Skeletal muscle satellite cell (primary cell): ENCODE measurements around the gene MATK.

Experiments used
- H3K27me3 ChIP-seq: 2 replicates; pipeline ENCODE4 v1.7.0; 2013; ENCODE audit warnings: low read length; ENCODE audit not compliant: control insufficient read depth, insufficient read depth
- H3K36me3 ChIP-seq: 2 replicates; pipeline ENCODE4 v1.7.0; 2013; ENCODE audit warnings: mild to moderate bottlenecking, control low read depth, low read length; ENCODE audit not compliant: insufficient read depth
- H3K4me1 ChIP-seq: 2 replicates; pipeline ENCODE4 v1.7.0; 2013; ENCODE audit warnings: low read length; ENCODE audit not compliant: control insufficient read depth, insufficient read depth
- H3K4me2 ChIP-seq: 2 replicates; pipeline ENCODE4 v1.7.0; 2013; ENCODE audit warnings: mild to moderate bottlenecking, low read length
- H3K4me3 ChIP-seq: 2 replicates; pipeline ENCODE4 v1.7.0; 2013; ENCODE audit warnings: low read length
- H3K9ac ChIP-seq: 2 replicates; pipeline ENCODE4 v1.7.0; 2013; ENCODE audit warnings: mild to moderate bottlenecking, low read depth, low read length, moderate library complexity
- H3K9me3 ChIP-seq: replicated peaks from 2 replicates; pipeline ENCODE4 v1.7.0; 2013; ENCODE audit warnings: mild to moderate bottlenecking, control low read depth, low read length

MATK gene

DNA sequence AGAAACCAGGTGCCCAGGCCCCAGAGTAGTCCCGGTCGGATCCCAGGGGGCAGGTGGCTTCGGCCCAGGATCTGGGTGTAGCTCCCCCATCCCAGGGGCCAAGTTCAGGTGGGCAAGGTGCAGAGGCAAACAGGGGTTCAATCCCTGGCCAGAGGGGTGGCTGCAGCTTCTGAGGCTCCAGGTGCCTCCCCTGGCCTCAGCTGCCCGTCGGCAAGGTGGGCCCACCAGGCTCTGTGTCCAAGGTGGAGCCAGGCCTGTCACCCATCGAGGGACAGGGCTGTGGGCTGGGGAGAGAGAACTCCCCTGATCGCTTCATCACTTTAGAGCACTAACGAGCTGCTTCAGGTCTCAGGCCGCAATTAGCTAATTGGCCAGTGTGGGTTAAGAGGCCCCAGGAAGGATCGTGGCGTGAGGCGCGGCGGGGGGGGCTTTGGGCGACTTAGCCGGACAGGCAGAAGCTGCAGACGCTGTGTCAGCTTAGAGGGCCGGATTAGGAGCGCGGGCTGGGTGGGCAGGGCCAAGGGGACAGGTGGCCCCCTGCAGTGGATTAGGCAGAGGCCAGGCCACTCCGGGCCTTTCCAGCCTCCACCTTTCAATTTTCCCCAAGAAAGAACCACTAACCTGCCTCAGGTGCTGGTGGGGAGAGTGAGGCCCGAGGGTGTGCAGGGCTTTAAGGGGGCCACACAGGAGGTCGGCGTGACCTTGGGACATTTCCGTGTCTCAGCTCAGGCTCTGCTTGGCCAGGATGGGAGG lies 11.4 kb downstream of the MATK start:
- Histone ChIP-seq H3K4me3 (no peak overlapping the region), H3K36me3 (no peaks in the 10 kb centered on the region), H3K9me3 (no peaks in the 10 kb centered on the region), H3K4me2 (no peak overlapping the region), H3K27me3 (peaks cover 11% of the 10 kb centered on the region), H3K4me1 (no peaks in the 10 kb centered on the region), H3K9ac (no peak overlapping the region)

DNA sequence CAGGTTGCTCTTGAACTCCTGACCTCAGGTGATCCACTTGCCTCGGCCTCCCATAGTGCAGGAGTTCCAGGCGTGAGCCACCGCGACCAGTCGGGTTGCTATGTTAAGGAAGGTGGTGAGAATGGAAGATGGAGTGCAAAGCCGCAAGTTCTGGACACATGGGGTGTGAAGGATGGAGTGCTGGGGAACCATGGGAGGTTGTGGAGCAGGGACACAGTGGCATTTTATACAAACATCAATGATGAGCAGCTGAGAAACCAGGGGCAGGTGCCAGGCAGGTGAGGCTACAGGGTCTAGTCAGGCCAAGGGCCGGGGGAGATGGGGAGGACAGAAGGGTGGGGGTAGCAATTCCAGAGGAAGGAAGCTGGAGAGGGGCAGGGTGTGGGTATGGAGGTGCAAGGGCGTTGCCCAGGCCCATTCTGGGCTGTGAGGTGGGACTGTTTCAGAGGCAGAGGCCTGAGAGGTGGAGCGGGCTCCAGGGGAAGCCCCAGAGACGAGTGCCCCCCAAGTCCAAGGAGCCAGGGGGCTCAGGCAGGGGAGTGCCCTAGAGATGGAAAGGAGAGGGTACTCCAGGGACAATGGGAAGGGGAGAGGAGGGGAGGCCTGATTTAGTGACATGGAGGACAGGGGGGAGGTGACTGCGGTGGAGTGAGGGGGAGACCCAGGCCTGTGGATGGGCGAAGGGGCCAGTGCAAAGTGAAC lies 12.2 kb downstream of the MATK start:
- H3K4me3 ChIP-seq, result no peak overlapping the region
- no peaks in the 10 kb centered on the region for H3K9me3 ChIP-seq
- no peak overlapping the region for H3K9ac ChIP-seq
- no peaks in the 10 kb centered on the region for H3K36me3 ChIP-seq
- H3K27me3 ChIP-seq, result peaks cover 11% of the 10 kb centered on the region
- H3K4me1 ChIP-seq, result no peaks in the 10 kb centered on the region
- no peak overlapping the region for H3K4me2 ChIP-seq

DNA sequence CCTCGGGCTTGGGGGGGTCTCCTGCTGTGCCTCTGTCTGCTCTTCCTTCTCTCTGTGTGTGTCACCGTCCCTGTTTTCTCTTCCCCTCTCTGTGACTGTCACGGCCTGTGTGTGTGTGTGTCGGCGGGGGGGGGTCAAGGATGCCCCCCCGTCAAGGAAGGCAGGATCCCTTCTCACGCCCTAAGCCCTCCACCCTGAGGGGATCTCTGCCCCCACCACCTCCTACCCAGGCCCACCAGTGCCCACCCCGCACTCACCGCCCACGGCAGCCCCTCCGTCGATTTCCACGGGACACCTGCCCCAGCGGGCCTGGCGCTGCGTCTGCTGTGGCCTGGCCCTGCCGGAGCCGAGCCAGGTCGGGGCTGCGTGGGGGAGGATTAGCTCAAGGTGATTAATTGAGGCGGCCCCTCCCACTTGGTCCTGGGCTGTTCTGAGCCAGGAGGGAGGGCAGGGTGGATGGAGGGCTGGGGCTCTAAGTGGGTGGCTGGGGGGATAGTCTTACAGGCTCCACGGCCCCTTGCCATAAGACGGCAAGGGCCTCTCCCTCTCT lies 14.2 kb downstream of the MATK start, which contains the start of gene RAX2:
Gene RAX2, minus strand, starts transcription at position 323 of the 550 bp plus-strand sequence. CDS start 486 bp downstream, outside the sequence.
- Histone ChIP-seq H3K4me3 (no peak within 1 kb of the TSS), H3K4me2 (no peak within 1 kb of the TSS), H3K9me3 (no peaks in the 10 kb centered on the region), H3K4me1 (no peaks in the 10 kb centered on the region), H3K27me3 (peaks cover 11% of the 10 kb centered on the region), H3K36me3 (peaks cover 9% of the 10 kb centered on the region), H3K9ac (no peak within 1 kb of the TSS)

DNA sequence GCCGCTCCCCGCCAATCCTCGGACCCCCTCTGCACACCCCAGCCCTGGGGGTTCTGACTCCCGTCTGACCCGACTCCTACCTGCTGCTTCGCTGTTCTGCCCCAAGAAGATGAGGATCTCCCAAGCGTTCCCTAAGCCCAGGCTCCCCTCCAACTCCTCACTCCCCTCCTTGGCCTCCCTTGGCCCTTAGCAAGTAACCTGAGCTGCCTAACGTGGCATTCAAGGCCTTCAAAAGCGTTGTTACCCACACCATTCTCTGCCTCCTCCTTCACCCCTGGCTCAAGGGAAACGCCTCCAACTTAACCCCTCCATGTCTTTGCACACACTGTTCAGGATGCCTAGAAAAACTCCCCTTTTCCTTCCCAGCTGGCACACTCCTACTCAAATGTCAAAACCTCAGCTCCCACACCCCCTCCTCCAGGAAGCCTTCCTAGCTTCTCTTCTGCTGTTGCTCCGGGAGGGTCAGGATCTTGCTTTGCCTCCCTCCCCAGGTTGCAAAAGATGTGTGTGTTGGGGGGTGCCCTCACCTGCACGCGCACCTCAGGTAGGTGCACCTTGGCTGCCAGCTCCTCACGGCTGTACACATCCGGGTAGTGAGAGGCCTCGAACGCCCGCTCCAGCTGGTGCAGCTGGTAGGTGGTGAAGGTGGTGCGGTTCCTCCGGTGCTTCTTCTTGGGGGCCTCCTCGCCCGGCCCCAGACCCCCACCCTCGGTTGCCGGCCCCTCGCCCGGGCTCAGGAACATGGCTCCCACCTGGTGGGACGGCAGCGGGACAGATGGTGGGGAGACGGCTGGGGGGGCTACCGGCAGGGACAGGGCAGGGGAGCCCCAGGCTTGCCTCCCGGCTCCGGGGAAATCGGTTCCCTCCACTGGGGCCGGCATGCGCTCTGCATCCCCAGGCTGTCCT lies 14.9 kb downstream of the MATK start:
- Histone ChIP-seq H3K4me1 (no peaks in the 10 kb centered on the region), H3K9ac (no peak overlapping the region), H3K27me3 (peaks cover 11% of the 10 kb centered on the region), H3K9me3 (no peaks in the 10 kb centered on the region), H3K4me3 (no peak overlapping the region), H3K4me2 (no peak overlapping the region), H3K36me3 (peaks cover 16% of the 10 kb centered on the region)

DNA sequence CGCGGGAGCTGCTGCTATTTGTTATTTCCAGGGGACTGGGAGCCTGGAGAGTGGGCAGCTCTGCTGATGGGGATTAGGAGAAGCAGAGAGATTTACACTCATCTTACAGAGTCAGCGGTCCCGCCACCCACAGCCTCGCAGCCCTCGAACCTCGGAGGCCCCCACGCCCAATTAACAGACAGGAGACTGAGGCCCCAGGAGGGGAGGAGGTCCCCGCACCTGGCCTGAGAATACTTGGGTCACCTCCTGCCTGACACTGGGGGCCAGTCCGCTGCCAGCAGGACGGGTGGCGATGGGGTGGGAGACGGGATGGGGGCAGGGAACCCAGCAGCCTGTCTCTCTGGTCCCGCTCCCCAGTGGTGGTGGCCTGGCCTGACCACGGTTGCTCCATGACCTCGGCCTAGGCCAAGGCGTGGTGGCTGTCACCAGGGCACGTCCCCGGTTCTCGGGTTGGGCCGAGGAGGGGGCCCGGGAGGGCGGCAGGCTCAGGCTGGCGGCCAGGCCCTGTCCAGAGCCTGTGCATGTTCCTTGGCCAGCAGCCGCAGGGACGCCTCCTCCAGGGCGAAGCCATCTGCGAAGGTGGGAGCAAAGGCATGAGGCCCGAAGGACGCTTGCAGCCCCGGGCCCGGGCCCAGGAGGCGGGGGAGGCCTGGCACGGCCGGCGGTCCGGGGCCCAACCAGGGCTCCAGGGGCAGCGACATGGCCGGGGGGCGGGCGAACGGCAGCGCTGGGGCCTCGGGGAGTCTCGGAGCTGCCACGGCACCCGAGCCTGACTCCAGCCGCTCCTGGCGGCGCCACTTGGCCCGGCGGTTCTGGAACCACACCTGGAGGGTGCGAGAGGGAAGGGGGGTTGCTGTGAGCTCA lies 15.8 kb downstream of the MATK start:
- peaks cover 11% of the 10 kb centered on the region for H3K27me3 ChIP-seq
- H3K4me3 ChIP-seq, result no peak overlapping the region
- H3K9me3 ChIP-seq, result no peaks in the 10 kb centered on the region
- H3K4me2 ChIP-seq, result no peak overlapping the region
- H3K4me1 ChIP-seq, result no peaks in the 10 kb centered on the region
- no peak overlapping the region for H3K9ac ChIP-seq
- peaks cover 17% of the 10 kb centered on the region for H3K36me3 ChIP-seq

DNA sequence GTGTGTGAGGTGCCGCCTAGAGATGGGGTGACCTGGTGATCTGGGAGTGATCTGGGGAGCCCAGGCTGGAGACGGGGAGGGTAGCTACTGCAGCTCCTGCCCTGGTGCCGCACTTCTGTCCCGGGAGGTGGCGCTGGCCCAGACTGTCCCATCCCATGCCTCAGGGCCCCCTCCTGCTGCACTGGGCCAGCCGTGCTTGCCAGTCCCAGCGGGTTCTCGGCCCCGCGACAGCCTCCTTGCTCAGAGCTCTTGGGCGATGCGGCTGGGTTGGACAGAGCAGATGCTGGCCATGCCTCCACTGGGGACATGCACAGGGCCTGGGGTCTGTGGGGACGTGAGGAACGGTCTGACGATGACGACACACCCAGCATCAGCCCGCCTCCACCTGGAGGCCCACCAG lies 16.7 kb downstream of the MATK start:
- Histone ChIP-seq H3K9ac (no peak overlapping the region), H3K4me3 (no peak overlapping the region), H3K36me3 (peaks cover 22% of the 10 kb centered on the region), H3K27me3 (peaks cover 8% of the 10 kb centered on the region), H3K9me3 (no peaks in the 10 kb centered on the region), H3K4me2 (no peak overlapping the region), H3K4me1 (no peaks in the 10 kb centered on the region)

DNA sequence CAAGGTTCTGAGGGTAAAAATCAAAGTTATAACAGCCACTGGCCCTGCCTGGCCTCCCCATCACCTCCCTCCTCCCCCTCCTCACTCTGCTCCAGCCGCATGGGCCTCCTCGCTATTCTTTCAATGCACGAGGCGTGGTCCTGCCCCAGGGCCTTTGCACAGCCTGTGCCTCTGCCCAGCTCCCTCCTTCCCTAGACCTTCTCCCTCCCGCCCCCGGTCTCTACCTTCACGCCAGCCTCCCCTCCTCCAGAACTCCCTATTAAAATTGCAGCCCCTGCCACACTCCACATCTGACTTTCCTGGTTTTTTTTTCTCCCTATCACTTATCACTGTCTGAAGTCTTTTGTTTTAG lies 17.5 kb downstream of the MATK start:
- H3K9ac ChIP-seq, result no peak overlapping the region
- H3K36me3 ChIP-seq, result peaks cover 22% of the 10 kb centered on the region
- H3K9me3 ChIP-seq, result no peaks in the 10 kb centered on the region
- H3K4me1 ChIP-seq, result no peaks in the 10 kb centered on the region
- peaks cover under 1% of the 10 kb centered on the region for H3K27me3 ChIP-seq
- no peak overlapping the region for H3K4me2 ChIP-seq
- H3K4me3 ChIP-seq, result no peak overlapping the region

DNA sequence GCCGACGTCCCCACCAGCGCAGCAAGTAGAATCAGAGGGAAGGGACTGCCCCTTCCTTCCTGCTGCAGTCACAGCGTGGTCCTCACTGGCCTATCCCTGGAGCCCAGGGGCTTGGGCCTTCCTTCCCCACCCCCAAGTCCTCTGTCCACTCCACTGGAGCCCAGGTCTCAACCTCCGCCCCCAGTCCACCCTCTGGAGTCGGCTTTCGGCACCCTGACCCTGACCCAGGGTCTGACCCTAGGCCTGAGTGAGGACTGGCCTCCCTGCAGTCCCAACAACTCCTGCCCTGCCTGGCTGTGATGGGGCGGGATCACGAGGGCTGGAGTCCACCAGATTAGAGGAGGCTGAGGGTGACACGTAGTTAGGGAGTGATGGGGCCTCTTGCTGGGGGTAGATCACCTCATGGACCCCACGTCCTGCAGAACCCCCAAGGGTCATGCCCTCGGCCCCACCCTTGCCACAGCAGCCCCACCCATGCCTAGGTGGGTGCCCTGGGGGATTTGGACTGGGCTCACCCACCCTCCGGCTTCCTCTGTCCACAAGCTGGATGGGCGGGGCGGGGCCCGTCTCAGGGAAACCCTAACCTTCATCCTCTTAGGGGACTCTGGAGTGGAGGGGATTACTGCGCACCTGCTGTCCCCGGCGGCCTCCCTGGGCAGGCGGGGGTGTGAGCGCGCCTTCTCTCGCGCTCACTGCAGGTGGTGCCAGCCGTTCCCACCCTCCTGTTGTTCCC lies 18.0 kb downstream of the MATK start:
- Histone ChIP-seq H3K9me3 (no peaks in the 10 kb centered on the region), H3K4me2 (no peak overlapping the region), H3K36me3 (peaks cover 22% of the 10 kb centered on the region), H3K4me1 (peaks cover 4% of the 10 kb centered on the region), H3K4me3 (no peak overlapping the region), H3K27me3 (no peaks in the 10 kb centered on the region), H3K9ac (no peak overlapping the region)

DNA sequence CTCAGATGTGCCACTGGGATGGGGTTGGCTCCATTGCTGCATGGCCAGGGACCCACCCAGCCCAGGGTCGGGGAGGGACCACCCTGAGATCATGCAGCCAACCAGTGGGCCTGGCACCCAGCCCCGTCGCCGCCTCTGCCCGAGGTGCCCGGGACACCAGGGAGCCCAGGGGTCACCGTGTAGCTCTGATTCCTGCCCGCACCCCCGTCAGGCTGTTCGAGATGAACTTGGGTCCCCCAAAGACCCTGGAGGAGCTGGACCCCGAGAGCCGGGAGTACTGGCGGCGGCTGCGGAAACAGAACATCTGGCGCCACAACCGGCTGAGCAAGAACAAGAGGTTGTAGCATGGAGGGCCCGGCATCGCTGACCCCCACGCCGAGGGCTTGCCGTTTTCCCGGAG lies 19.1 kb downstream of the MATK start:
- peaks cover 22% of the 10 kb centered on the region for H3K36me3 ChIP-seq
- no peaks in the 10 kb centered on the region for H3K27me3 ChIP-seq
- H3K9ac ChIP-seq, result no peak overlapping the region
- H3K4me1 ChIP-seq, result peaks cover 6% of the 10 kb centered on the region
- H3K4me2 ChIP-seq, result no peak overlapping the region
- H3K9me3 ChIP-seq, result no peaks in the 10 kb centered on the region
- H3K4me3 ChIP-seq, result no peak overlapping the region

DNA sequence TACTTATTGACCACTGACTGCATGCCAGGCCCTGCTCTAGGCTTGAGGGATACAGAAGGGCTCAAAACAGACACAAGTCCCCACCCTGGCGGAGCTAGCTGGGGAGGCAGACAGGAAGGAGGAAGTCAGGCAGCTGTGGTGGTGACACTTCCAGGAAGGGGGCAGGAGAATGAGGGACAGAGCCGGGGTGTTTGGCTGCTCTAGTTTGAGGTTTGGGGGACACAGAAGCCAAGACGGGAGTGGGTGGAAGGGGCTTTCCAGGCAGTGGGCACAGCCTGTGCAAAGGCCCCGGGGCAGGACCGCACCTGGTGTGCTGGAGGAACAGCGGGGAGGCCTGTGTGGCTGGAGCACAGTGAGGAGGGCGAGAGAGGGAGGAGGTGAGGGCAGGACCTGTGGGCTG lies 19.7 kb downstream of the MATK start:
- Histone ChIP-seq H3K4me3 (no peak overlapping the region), H3K9ac (no peak overlapping the region), H3K27me3 (no peaks in the 10 kb centered on the region), H3K4me2 (no peak overlapping the region), H3K4me1 (peaks cover 10% of the 10 kb centered on the region), H3K9me3 (no peaks in the 10 kb centered on the region), H3K36me3 (peaks cover 22% of the 10 kb centered on the region)
